Uterus (tissue), 2 donors: ENCODE results near the gene R3HDM2.

ENCODE experiments used
- CTCF ChIP-seq, 4 experiments: fragments of 200-600 bp in 2 of 4; fragments of 450-650 bp in 2 of 4; sonication (generic) in 2 of 4; IDR thresholded peaks; one replicate each; pipeline ENCODE4 v1.5.1; 2016 to 2019; ENCODE audit warnings: antibody characterized with exemption in 4 of 4, mild to moderate bottlenecking in 2 of 4, moderate library complexity in 1 of 4
- POLR2A ChIP-seq, 2 donors: fragments of 450-650 bp; IDR thresholded peaks; one replicate each; pipeline ENCODE4 v1.6.1; 2016; ENCODE audit warnings: antibody characterized with exemption in 2 of 2, mild to moderate bottlenecking in 1 of 2, moderate library complexity in 1 of 2

- TF ChIP-seq CTCF (IDR thresholded peaks at IDR 0.05): no peak
- no peak for TF ChIP-seq POLR2A (IDR thresholded peaks at IDR 0.05)
These were observed 226.4 kb downstream of the R3HDM2 start for GRCh38 chr12:57204454-57204853.
